HS-27A (cell line): ENCODE data around the gene NALCN.

Source experiments
- DNase-seq: peaks from one replicate; pipeline ENCODE4 v3.0.0-alpha.2; 2012; ENCODE audit warnings: low read depth, missing footprints

NALCN gene

GRCh38 chr13:101283782-101284181, 132.5 kb downstream of the NALCN start:
- no peak for DNase-seq

- no peak for DNase-seq
These were observed 143.4 kb downstream of the NALCN start for GRCh38 chr13:101272886-101273285.

GRCh38 chr13:101271681-101272245, 144.5 kb downstream of the NALCN start:
- no peak for DNase-seq

GRCh38 chr13:101267656-101268055, 148.7 kb downstream of the NALCN start:
- no peak for DNase-seq

- DNase-seq = no peak
These were observed 150.4 kb downstream of the NALCN start for GRCh38 chr13:101265934-101266333.

- DNase-seq = no peak
These were observed 151.4 kb downstream of the NALCN start for GRCh38 chr13:101264931-101265330.

GRCh38 chr13:101262306-101262705, 154.0 kb downstream of the NALCN start:
- DNase-seq = no peak

- no peak for DNase-seq
These were observed 157.8 kb downstream of the NALCN start for GRCh38 chr13:101258509-101258908.

GRCh38 chr13:101258071-101258470, 158.2 kb downstream of the NALCN start:
- peak; percentile 29 for DNase-seq

GRCh38 chr13:101248739-101249514, 167.4 kb downstream of the NALCN start:
- no peak for DNase-seq

- no peak for DNase-seq
These were observed 173.6 kb downstream of the NALCN start for GRCh38 chr13:101242720-101243119.

GRCh38 chr13:101238555-101238954, 177.8 kb downstream of the NALCN start:
- DNase-seq = no peak

- no peak for DNase-seq
These were observed 184.4 kb downstream of the NALCN start for GRCh38 chr13:101231751-101232428.

- DNase-seq = no peak
These were observed 185.9 kb downstream of the NALCN start for GRCh38 chr13:101230271-101230890.

GRCh38 chr13:101219609-101220265, 196.6 kb downstream of the NALCN start:
- DNase-seq = no peak

GRCh38 chr13:101218484-101218883, 197.8 kb downstream of the NALCN start:
- no peak for DNase-seq

GRCh38 chr13:101217086-101217485, 199.2 kb downstream of the NALCN start:
- DNase-seq = no peak

- peak; percentile 33 for DNase-seq
These were observed 205.0 kb downstream of the NALCN start for GRCh38 chr13:101211261-101211660.

GRCh38 chr13:101210774-101211173, 205.5 kb downstream of the NALCN start:
- no peak for DNase-seq

- no peak for DNase-seq
These were observed 207.0 kb downstream of the NALCN start for GRCh38 chr13:101209206-101209893.

GRCh38 chr13:101205408-101205807, 210.9 kb downstream of the NALCN start:
- DNase-seq = no peak
